ENCODE data around the gene SMIM41. TPM values are rescaled to one million over a fixed set of nuclear protein-coding genes. Genes with fewer than 3 reads are reported as not detected.

SMIM41 gene
- total RNA-seq, 1 donor = under 0.01 TPM

GRCh38 chr12:52069327-52070184 is 9.9 kb upstream of the SMIM41 start, which contains the start of gene ATG101:
TSS of gene ATG101 (plus strand) at chr12:52069978. CDS start at chr12:52073651, 3,673 bp downstream.
- Histone ChIP-seq H3K27me3 (ENCODE audit: insufficient read depth, low read length) (no peaks in the 10 kb centered on the region), H3K36me3 (ENCODE audit: insufficient read depth, low read length) (peaks cover 22% of the 10 kb centered on the region), H3K4me1 (ENCODE audit: insufficient read depth, low read length) (peaks cover 56% of the 10 kb centered on the region), H3K4me3 (ENCODE audit: insufficient read depth, low read length) (peak within 1 kb of the TSS; percentile 93), H3K9me3 (ENCODE audit: low read depth, low read length) (no peaks in the 10 kb centered on the region), H3K4me2 (ENCODE audit: insufficient read depth, low read length) (peak within 1 kb of the TSS; percentile 88), H2AFZ (ENCODE audit: low read length) (peak within 1 kb of the TSS; percentile 93), H4K20me1 (ENCODE audit: insufficient read depth, low read length) (peaks cover 43% of the 10 kb centered on the region), H3K79me2 (ENCODE audit: insufficient read depth, low read length) (peaks cover 48% of the 10 kb centered on the region), H3K27ac (ENCODE audit: low read depth, low read length) (peak within 1 kb of the TSS; percentile 100)
- TF ChIP-seq CTCF (IDR thresholded peaks at IDR 0.05; ENCODE audit: extremely low read depth, low read depth, low read length) = peak; percentile 75
- DNase-seq (ENCODE audit: insufficient read length, low spot score, missing footprints) = peak; percentile 98

GRCh38 chr12:52070185-52070925 is 9.1 kb upstream of the SMIM41 start:
- TF ChIP-seq CTCF (IDR thresholded peaks at IDR 0.05; ENCODE audit: extremely low read depth, low read depth, low read length) = no peak
- peak overlapping the region; percentile 88 for H3K4me2 ChIP-seq (ENCODE audit: insufficient read depth, low read length)
- H3K79me2 ChIP-seq (ENCODE audit: insufficient read depth, low read length) = peaks cover 56% of the 10 kb centered on the region
- H3K36me3 ChIP-seq (ENCODE audit: insufficient read depth, low read length) = peaks cover 29% of the 10 kb centered on the region
- H3K27ac ChIP-seq (ENCODE audit: low read depth, low read length) = peak overlapping the region; percentile 100
- H3K4me3 ChIP-seq (ENCODE audit: insufficient read depth, low read length) = peak overlapping the region; percentile 93
- H3K4me1 ChIP-seq (ENCODE audit: insufficient read depth, low read length) = peaks cover 58% of the 10 kb centered on the region
- H4K20me1 ChIP-seq (ENCODE audit: insufficient read depth, low read length) = peaks cover 51% of the 10 kb centered on the region
- no peaks in the 10 kb centered on the region for H3K27me3 ChIP-seq (ENCODE audit: insufficient read depth, low read length)
- no peak overlapping the region for H2AFZ ChIP-seq (ENCODE audit: low read length)
- no peaks in the 10 kb centered on the region for H3K9me3 ChIP-seq (ENCODE audit: low read depth, low read length)
- peak; percentile 88 for DNase-seq (ENCODE audit: insufficient read length, low spot score, missing footprints)

GRCh38 chr12:52073531-52074381 is 5.7 kb upstream of the SMIM41 start:
- Histone ChIP-seq H3K9me3 (ENCODE audit: low read depth, low read length) (no peaks in the 10 kb centered on the region), H3K4me2 (ENCODE audit: insufficient read depth, low read length) (peak overlapping the region; percentile 18), H4K20me1 (ENCODE audit: insufficient read depth, low read length) (peaks cover 84% of the 10 kb centered on the region), H3K36me3 (ENCODE audit: insufficient read depth, low read length) (peaks cover 59% of the 10 kb centered on the region), H2AFZ (ENCODE audit: low read length) (no peak overlapping the region), H3K27me3 (ENCODE audit: insufficient read depth, low read length) (no peaks in the 10 kb centered on the region), H3K4me1 (ENCODE audit: insufficient read depth, low read length) (peaks cover 51% of the 10 kb centered on the region), H3K79me2 (ENCODE audit: insufficient read depth, low read length) (peaks cover 85% of the 10 kb centered on the region), H3K4me3 (ENCODE audit: insufficient read depth, low read length) (peak overlapping the region; percentile 21), H3K27ac (ENCODE audit: low read depth, low read length) (peak overlapping the region; percentile 18)
- TF ChIP-seq CTCF (IDR thresholded peaks at IDR 0.05; ENCODE audit: extremely low read depth, low read depth, low read length) = no peak
- DNase-seq (ENCODE audit: insufficient read length, low spot score, missing footprints) = peak; percentile 96

Measured in osteoblast (primary cell).